GM04503 (cell line): ENCODE results near the gene GIT1.

Experiments
- DNase-seq: peaks from one replicate; pipeline ENCODE4 v3.0.0-alpha.2; 2012; ENCODE audit warnings: low read depth

The GIT1 gene

DNA sequence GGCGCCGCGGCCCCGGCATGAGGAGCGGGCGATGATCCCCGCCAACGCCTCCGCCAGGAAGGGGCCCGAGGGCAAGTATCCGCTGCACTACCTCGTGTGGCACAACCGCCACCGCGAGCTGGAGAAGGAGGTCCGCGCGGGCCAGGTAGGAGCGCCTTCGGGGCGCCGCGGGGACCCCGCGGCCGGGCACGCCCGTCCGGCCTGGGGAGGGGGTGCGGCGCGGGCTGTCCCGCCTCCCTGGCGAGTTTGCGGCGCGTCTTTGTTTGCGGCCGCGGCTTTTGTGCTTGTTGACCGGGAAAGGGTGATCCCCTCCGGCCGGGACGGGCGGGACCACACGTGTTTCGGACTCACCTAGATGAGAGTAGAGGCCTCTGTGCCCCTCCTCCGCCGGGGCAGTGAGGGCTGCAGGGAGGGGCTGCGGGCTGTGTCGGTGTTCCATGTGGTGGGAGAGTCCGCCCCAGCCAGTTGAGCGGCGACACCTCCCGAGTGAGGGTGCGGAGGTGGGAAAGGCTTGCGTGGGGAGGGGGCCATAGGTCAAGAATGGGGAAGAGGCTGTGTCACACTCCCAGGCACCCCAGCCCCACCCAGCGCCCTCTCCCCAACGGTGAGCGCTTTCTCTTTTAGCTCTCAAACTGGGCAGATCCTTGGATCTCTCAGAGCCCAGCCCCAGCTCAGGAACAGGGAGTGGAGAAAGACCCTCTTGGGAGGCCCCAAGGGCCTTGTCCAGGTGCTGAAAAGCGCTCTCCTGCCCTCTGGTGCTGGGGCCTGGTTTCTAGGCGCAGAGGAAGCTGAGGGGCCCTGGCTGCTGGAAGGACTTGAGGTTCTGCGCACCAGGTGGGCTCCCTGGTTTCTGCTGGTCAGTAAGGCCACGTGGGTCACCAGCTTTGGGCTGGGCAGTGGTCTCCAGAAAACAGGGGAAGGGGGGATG, 4.4 kb upstream of the GIT1 start:
- no peak for DNase-seq

DNA sequence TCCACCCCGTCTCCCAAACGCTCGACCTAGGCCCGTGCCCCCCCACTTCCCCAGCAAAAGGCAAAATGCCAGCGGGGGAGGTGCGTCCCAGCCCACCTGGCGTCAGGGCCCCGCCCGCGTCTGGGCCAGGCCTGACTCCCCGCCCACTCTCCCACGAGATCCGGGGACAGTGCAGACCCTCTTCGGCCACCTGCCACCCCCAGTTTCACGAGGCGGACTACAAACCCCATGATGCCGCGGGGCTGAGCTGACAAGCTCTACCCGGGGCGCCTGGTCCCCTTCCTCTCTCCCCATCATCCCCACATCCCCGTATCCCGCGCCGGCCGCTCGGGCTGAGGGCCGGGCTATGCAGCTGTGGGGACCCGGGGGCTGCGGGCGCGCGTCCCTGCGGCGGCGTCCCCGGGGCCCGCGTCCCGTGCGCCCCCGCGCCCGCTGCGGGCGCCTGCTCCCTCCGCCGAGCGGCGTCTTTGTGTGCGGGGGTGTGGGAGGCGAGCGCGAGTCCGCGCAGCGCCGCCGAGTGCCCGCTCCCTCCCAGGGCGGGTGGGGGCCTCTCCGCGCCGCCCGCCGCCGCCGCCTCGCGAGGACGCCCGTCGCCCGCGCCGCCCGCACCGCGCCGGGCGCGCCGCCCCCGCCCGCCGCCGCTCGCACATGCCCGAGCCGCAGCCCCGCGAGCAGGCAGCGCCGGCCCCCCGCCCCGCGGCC, 3.6 kb upstream of the GIT1 start, which contains the start of gene ANKRD13B:
Gene ANKRD13B, plus strand, starts transcription at position 283 of the 702 bp plus-strand sequence. CDS start 490 bp downstream, outside the sequence.
- DNase-seq = no peak

DNA sequence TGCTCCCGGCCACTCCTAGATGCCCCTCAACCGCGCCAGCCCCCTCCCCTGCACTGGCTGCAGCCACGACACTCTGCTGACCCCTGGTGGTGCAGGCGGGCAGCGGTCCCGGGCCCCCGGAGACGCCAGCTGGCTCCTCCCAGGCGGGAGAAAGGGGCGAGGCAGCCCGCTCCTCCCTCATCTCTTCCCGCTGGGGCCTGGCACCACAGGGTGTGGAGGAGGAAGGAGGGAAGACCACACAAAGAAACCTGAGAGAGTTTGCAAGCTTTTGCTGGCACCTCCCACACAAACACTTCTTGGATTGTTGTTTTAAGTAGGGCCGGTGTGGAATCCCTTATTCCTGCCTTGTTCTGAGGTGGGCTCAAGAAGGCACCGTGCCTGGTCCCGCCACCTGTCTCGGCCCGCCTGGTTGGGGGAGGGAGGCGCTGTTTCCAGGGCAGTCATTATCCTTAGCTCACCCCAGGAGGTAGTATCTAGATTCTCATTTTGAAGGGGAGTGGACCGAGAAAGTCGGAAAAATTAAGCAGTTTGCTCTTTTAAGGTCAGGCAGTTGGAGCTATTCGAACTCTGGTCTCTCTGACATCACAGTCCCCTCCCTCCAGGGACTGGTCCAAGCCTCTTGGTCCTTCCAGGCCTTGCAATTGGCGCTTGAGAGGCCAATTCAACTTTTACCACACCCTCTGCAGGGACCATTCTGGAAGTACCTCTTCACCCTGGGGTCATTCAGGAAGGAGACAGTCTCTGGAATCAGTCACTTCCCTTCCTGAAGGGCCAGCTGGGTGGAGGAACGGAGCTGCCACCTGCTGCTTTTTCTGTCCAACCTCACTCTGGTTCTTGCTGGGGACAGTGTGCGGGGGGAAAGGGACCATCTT, 2.5 kb upstream of the GIT1 start:
- no peak for DNase-seq

DNA sequence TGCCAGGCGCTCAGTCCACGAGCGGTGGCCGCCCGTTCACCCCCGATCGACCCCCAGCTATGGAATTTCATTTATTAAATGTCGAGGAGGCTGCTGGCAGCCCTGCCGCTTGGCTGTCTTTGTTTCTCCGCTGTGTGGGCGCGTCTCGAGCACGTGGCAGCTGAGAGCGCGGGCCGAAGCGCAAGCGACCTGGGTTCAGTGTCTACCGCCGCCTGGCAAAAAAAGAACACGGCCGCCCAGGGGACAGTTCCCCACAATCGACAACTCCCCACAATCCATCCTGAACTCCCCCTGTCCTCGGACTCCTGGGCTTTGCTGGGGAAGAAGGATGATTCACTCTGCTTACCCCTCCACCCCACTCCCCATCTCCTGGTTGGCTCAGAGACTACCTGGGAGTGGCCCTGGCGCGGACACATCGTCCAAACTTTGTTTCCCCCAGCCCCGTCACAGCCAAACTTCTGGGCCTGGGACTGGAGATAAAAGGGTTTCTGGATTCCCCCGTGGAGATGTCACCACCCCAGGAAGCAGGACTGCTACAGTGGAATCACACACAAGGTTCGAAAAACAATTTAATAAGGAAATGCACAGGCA, 1.8 kb upstream of the GIT1 start:
- no peak for DNase-seq

DNA sequence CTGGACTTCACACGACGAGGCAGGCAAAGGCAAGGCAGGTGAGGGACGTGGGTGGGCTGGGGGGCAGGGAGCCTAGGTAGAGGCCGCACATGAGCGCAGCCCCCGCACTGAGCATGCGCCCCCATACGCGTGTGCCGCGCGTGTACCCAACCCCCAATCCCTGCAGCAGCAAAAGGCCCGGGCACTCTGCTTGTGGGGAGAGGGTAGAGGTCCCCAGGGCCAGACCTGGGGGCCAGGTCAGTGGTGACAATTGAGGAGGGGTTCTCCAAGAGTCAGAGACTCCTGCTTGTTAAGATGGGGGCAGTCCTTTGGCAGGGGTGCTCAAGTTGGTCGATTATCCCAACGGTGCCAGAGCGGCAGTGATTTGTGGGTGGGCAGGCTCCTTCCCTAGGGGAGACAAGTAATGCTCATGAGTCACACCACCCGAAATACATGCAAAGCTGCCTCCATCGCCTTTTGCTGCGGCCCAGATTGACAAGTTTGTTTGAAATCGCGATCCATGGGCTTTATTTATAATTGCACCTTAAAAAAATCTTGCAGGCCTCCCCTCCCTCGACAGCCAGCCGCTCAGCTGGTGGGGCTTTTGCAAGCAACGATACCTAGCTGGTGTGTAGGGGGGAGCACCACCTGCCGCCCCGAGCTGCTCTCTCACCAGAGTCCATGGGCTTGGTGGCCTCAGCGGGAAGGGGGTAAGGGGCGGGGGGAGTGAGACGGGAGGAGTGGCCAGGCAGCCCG, 1.1 kb upstream of the GIT1 start:
- no peak for DNase-seq

DNA sequence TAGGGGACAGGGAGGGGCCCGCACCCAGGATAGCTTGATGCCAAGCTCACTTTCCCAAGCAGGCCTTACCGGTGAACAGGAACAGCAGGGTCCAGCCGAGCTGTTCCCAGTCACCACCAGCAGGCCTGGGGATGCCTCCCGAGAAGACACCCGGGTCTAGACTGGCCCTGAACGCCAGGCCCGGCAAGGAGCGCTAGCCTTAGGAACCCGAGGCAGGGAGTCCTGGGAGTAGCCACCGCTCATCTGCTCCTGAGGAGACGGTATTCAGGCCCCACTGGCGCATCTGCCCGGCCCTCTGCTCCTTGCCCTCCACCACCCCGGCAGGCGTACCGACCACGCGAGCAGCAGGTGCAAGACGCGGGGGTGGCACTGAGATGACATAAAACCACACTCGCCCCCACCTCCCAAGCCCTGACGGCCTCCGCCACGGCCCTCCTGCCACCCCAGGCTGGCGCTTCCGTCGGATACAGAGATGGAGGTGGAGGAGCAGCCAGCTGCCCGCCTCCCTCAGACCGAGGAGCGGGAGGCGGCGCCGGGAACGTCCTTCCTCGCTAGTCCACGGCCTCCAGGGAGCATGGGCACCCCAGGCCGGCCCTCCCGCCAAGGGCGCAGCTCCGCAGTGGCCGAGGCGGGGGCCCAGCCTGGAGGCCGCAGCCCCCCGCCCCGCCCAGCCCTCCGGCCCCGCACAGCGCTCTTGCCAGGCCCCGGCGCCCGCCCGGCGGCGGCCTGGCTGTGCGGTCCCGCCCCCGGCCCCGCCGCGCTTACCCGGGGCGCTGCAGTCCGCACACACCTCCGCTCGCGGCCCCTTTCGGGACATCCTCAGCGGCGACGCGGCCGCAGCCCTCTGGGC, 661 bp downstream of the GIT1 start:
- DNase-seq = no peak

DNA sequence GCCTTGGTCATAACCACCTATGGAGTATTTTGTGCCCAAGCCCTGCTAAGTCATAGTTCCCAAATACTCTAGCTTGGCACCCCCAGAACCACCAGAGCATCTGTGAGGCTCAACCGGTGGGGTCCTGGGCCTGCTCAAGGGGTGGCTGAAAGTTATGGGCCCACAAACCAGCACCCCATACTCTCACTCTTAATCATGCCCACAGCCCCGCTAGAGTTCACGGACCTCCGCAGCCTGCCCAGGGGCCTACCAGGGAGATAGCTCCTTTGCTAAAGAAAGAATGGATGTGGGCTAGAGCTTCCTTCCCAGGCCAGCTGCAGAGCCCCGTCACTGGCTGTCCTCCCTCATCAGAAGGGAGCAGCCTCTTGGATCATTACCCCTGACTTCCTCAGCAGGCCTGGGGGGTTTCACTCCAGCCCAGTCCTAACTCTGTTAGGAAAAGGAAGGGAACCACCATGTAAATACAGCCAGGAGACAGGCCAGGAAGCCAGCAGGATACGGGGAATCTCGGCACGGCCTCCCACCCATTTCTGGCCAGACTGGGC, 1.4 kb downstream of the GIT1 start:
- DNase-seq = no peak

DNA sequence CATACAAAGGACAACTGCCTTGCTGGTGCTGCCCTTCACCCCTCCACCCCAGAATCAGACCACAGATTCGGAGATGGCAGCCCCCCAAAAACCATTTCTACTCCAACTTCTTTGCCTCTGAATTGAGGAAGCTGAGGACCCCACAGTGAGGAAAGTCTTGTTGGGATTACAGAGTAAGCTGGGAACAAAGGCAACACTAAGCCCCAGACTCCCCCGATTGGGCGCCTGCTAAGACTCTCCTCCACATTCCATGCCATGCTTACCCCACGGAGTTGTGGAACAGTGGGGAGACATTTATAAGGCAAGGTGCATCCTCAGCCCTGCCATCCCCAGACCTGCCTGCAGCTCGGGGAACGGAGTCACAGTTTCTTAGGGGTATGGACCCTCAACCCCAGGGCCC, 1.9 kb downstream of the GIT1 start:
- DNase-seq = no peak

DNA sequence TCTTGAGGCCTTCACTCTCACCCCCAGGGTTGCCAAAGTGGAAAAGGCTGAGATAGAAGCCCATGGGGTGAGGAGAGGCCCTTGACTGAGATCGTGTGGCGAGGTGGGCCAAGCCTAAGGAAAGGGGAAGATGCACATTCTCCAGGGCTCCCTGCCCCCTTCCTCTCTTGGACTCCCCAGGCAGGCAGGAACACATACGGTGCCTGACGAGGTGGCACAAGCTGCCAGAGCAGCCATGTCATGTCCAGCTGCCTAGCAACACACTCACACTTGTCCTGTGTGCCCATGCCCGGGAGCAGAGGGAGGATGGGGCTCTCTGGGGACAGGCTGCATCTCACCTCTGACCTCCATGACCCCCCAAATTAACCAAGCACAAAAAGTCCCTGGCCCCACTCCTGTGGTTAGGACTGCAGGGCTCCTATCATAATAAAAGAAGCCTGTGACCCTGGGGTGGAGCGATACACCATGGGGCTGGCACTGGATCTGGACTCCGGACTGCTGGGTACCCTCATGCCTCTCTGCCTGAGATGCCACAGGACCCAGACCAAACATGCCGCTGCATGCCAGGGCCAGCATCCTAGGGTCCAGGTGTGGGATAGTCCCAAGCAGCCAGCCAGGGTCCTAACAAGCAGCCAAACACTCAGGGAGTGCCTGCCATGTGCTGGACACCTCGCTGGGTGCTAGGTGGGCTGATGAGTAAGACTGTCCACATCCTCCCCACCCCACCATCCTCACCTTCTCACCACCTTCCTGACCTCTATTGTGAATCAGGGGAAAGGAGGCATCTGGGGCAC, 2.6 kb downstream of the GIT1 start:
- no peak for DNase-seq

DNA sequence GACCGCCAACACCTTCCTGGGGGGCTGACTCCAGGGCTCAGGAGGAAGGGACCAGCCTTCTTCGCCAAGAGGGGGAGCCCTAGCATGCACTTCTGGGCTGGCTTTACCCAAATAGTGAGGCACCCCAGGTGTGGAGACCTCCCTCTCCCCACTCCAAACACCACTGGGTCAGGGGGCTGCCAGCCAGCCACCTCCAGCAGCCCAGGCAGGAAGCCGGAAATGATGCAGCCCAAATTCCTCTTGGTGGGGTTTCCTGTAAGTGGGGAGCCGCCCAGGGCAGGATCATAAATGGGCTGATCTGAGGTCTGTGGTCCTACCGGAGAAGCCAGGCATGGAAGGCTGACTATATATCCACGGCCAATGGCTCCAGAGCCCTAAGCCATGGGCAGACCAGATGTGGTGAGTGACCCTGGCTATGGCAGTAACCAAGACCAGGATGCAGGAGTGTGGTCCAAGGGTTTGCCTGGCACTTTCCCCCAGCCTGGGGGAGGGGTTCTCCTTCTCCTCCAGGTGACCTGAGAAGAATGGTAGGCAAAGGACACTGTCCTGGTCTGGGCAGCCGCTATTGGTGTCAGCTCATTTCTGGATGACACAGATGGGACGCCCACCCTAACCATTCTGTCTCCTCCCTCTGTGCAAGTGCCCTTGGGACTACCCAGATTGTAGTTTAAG, 4.2 kb downstream of the GIT1 start:
- no peak for DNase-seq

DNA sequence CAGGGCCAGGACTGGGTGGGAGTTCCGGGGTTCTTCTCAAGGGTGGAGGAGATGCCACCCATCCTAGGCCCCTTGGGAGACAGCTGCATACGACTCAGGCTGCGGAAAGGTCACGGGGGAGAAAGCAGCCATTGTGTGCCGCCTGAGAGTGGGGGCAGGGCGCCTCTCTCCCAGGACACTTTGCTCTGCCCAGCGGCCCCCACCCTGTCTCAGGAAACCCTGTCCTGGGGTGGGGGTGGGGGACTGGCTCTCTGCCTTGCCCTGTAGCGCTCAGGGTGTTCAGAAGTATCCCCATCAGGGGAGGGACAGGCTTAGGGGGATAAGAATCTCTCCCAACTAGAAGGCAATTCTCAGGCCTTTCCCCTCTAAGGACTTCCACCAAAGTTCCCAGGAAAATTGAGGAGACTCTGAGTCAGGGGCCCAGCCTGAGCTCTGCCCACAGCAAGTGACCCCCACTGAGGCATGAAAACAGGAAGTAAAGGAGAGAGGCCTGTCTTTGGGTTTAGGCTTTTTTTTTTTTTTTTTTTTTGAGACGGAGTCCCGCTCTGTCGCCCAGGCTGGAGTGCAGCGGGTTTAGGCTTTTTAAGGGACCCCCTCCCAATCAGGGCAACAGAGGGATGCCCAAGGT, 4.9 kb downstream of the GIT1 start:
- no peak for DNase-seq

DNA sequence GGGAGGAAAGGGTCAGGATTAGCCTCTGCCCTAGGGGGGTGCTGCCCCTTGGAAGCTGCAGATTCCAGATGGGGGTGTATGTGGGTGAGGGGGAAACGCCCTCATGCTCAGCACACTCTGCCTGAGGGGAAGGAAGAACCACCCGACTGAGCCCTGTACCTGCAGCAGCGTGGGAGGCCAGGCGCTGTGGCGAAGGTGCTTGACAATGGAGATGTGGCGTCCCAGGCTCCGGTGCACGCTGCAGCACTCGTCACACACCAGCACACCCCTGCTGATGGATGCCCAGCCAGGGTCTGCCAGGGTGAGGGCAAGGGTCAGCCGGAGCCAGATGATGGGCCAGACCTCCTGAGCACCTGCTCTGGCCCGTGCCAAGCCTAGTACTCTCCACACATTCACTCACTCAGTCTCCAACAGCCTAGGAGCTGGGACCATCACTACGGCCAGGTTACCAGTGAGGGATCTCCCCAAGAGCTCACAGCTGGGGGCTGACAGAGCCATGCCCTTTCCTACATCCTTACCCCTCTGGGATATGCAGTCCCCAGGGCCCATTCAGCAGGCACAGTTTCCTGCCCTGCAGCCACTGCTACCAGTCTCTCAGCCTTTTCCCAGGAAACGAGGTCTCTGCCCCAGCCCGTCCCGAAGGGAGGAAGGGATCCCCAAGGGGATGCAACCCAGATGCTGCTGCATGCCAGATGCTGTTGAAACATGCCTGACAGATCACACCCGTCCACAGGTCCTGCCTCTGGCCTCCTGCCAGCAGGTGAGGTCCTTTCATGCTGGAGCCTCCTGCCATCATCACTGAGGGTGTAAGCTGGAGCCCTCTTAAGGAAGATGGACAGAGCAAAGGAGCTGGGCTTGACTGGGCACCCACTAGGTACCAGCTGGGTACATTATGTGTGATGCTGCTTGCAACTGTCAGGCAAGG, 5.9 kb downstream of the GIT1 start:
- DNase-seq = no peak

DNA sequence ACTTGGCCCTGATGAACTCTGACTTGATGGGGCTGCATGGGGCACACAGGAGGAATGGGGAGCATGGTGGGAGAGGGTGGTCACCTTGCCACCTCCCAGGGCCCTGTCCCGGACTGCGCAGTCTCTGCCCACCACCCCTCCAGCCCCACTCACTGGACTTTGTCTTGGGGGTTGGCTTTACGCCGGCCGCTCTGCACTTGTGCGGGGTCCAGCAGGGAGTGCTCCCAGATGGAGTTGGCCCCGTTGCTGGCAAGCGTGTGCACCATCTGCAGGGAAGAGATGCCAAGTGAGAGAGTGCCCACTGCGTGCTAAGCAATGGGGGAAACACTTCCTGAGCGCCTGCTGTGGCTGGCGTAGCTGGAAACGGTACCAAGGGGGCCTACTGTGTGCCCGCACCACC, 6.7 kb downstream of the GIT1 start:
- DNase-seq = no peak

DNA sequence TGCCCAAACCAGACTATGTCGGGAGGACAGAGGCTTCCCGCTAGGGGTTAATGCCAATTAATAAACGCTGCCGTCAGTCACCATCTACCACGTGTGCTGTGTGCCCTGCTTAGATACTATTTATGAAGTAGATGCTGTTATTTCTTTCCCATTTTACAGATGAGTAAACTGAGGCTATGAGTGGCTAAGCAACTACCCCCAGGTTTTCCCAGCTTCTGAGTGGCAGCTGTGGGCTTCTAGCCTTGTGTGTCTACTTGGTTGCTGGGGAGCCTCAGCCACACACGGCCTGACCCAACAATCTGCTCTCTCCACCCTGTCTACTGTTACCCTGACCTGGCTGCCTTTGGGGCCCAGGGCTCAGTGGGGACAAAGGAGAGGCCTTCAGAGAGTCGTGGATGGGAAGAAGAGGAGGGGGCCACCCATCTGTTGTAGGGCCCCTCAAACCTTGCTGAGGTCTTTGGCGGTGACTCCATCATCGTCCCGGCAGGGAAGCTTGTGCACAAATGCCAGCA, 7.1 kb downstream of the GIT1 start:
- no peak for DNase-seq

DNA sequence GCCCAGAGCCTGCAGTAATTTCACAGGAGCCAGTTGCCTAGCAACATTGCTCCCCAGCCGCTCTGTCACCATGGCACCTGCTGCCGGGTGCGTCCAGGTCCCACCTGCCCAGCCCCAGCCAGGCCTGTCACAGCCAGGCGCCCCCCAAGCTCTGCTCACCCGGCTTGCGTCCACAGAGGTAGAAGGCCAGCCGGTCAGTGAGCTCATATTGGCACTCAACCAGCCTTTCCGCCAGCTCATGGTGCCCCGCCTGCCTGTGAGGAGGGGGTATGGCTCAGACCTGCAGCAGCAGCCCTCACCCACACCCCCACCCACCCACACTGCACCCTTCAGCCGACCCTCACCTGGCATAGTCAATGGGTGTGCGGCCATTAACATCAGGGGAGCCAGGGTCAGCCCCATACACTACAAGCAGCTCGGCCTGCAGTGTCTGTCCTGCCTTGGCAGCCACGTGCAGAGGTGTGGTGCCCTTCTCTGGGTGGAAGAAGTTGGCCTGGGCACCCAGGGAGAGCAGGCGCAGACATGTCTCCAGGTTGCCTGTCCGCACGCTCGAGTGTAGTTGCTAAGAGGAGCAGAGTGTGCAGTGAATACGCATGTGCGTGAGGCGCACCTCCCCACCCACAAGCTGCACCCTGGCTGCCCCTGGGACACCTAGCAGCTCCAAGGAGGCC, 7.7 kb downstream of the GIT1 start:
- DNase-seq = no peak
